GM21825 (cell line): ENCODE results near the gene SLC35F6.
A peak's percentile ranks its signal among the peaks of the same experiment; 100 is the strongest.
"Not testable (repeated sequence)": the region's sequence is repeated elsewhere in the genome, so short reads cannot be mapped to it uniquely, and the experiment has no call there.

ENCODE experiments used
- ATAC-seq: cut with Tn5 transposase; IDR thresholded peaks from one replicate; pipeline ENCODE4 v1.9.1; 2021; ENCODE audit warnings: mild to moderate bottlenecking, moderate library complexity; ENCODE audit not compliant: unreplicated experiment

The SLC35F6 gene

DNA sequence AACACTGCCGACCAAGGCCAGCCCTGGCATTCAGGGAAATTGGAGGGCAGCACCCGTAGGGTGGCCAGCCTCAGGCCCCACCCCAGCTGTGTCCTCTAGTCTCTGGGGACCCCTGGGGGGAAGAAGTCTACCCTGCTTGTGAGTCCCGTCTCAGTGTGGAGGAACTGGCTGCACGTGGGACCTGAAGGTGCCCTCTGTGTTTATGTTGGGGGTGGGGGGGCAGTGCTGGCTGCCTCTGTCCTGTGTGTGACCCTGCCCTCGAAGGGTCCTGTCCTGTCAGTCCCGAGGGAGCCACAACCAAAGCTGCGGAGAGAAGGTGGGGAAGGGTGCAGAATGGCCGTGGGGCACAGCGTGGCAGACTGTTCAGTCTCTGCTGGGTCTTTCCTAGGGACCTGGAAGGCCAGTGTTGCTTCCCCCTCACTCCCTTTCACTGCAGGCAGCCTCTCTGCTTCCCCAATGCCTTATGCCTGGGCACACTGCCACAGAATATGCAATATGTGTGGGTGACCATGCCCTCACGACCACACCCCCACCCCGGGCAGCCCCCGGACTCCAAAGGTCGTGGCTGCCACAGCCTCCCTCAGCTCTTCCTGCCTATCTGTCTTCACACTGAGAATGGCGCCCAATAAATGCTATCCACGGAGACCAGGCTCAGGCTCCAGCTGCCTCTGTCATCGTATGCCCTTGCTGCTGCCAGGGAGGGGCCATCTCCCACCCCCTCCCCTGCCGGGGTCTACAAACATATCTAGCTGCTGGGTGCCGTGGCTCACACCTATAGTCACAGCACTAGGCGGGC is 33.3 kb upstream of the SLC35F6 start:
- ATAC-seq, result no peak

DNA sequence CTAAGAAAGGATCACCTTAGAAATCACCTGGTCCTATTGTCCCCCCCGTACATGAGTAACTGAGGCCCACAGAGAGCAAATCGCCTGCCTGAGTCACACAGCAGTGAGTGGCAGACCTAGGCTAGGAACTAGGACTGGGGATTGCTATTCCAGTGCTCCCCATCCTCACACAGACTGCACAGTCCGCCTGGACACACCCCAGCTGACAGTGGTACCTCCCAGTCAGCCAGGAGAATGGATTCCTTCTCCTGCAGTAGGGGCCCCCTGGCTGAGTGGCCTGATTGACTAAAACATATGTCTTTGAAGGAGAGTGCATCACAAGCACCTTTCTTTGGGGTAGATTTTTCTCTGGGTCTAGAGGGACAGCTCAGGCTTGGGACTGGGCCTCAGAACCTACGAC is 32.4 kb upstream of the SLC35F6 start:
- ATAC-seq, result no peak

DNA sequence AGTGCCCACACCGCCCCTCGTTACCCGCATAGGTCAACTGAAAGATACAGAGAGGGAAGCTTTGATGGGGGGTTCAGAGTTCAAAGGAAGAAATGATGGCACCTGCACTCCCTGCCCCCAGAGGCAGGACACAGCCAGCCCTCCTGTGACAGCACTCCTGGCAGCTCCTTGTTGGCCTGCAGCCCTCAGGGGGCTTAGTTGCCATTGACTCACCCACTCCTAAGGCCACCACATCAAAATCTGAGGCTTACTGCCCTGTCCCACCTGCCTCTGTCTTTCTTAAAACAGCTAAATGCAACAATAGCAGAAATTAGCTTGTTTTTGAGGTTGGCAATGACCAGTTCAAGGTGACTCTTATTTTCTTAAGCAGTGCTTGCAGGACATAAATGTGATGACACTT is 31.6 kb upstream of the SLC35F6 start:
- no peak for ATAC-seq

DNA sequence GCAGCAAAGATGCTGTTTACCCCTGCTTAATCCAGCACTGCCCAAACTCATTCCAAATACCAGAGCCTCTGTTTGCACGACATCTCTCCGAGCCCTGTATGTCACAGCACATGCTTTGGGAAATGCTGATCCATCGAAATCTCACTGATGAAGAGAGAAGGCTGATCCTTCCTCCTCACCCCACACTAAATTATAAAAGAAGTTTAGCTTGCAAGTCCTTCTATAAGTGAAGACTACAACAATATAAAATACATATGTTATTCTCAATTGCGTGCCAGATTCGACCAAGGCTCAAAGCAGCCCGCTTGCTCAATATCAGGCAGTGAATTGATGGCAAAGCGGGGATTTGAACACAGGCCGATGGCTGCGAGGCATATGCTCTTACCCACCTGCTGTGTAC is 30.7 kb upstream of the SLC35F6 start:
- no peak for ATAC-seq

DNA sequence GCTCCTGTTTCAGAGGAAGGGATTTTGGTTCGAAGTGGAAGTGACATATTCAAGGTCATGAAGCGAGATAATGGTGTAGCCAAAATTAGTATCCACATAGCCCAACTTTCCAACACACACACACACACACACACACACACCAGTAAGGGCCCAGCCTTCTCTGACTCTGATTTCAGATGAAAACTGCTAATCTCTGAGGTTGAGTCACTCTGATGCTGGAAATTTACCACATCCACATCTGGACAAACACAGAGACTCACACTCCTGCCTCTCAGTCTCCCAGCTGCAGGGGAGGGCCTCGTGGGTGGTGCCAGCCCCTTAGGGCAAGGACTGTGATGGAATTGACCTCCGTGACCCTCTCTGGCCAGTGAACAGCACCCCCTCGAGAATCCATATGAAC is 29.0 kb upstream of the SLC35F6 start:
- no peak for ATAC-seq

DNA sequence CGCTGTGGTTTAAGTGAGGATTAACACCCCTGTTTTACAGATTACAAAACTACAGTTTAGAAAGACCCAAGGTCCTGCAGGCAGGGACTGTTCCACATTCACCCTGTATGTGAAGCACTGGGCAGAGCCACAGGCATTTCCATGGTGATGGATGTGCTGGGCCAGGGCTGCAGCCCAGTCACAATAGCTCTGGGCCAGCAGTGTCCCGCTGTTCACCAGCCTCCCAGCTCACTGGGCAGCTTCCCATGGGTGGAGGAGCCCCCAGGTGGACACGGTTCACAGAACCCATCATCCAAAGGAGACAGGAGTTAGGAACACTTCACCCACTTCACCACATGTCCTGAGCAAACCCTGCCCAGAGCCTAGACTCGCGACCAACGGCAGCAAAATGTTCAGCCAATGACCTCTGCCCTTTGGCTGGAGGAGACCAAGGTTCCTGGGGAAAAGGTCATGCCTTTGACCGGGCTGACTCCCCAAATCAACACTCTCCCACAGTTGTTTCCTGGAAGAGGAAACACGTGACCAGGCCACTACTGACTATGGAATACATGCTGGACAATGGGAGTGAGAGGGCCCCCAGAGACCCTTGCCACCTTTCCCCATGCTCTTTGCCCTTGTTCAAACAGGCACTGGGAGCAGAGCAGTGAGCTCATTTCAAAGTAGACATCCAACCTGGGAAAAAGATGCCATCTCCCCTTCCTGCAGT is 28.0 kb upstream of the SLC35F6 start:
- ATAC-seq, result no peak

DNA sequence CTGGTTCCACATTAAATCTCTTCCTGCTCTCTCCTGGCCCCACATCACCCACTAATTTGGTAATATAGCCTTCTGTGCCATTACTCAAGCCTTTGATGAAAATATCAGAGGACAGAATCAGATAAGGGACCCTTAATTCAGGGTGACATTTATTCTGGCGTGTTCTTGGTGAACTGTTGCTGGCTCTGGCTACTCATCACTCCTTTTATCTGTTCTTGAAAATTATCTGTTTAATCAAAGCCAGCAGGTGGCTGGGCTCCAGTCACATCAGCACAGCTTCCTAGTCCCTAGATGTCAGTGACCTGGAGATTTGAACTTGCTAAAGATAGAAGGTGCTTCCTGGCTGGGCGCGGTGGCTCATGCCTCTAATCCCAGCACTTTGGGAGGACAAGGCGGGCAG is 26.9 kb upstream of the SLC35F6 start:
- ATAC-seq, result no peak

DNA sequence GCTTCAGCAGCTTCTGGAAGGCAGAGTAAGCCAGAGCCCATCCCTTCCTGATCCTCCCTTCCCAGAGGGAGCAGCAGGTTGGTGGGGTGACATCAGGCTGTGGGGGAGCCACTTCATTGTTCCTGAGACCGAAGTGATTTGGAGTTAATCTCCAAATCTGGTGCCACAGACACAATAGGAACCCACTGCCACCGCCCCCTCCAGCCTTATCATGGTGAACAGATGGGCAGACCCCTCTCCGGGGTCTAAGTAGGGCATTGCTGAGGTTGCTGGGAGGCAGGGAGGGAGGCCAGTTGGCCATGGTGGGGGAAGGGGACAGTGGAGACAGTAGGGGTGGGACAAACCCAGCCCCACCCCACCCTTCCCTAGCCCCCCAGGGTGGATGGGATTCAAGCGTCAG is 25.6 kb upstream of the SLC35F6 start:
- no peak for ATAC-seq

DNA sequence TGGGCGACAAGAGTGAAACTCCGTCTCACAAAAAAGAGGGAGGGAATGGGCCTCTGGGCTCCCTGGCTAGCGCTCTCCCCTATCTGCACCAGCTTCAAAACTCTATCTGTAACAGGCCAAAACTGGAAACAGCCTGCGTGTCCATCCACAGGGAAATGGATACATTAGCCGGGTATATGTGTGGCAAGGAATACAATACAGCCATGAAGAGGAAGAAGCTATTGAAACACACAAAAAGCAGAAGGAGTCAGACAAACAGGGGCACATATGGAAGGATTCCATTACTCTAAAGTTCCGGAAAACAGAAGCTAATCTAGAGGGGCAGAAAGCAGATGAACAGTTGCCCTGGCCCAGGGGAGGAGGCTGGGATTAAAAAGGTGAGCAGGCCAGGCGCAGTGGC is 24.6 kb upstream of the SLC35F6 start:
- ATAC-seq, result no peak

DNA sequence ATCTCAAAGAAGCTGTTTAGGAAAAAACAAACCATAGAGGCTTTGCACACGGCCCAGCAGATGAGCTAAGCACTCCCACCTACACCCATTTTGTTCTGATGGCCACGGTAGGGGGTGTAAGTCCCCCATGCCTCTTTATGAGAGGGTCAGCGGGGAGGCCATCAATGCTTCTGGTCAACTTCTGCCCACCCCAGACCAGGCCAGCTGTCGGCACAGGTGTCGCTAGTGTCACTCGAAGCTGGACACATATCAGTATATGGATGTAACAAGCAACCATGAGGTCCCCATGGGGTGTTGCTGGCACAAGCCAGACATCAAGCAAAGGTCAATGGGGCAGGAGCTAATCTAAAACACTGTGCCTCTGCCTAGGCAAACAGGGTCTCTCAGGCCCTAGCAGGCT is 23.7 kb upstream of the SLC35F6 start:
- ATAC-seq, result no peak

DNA sequence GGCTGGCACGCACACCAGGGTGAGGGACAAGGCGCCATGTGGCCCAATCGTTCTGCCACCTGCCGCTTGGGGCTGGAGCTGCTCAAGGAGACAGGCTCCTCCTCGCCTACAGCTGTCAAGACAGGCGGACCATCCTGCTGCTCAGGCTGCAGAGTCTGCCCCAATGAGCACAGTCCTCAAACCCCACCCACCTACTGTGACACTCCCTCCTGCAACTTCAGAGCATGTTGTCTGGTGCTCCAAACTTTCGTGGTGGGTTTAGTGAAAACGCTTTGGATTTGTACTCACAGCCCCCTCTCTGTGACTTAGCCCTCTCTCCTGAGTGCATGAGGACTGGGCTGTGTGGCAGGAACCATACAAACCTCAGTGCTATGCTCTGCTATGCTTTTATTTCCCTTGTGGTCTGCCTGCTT is 23.2 kb upstream of the SLC35F6 start:
- no peak for ATAC-seq

DNA sequence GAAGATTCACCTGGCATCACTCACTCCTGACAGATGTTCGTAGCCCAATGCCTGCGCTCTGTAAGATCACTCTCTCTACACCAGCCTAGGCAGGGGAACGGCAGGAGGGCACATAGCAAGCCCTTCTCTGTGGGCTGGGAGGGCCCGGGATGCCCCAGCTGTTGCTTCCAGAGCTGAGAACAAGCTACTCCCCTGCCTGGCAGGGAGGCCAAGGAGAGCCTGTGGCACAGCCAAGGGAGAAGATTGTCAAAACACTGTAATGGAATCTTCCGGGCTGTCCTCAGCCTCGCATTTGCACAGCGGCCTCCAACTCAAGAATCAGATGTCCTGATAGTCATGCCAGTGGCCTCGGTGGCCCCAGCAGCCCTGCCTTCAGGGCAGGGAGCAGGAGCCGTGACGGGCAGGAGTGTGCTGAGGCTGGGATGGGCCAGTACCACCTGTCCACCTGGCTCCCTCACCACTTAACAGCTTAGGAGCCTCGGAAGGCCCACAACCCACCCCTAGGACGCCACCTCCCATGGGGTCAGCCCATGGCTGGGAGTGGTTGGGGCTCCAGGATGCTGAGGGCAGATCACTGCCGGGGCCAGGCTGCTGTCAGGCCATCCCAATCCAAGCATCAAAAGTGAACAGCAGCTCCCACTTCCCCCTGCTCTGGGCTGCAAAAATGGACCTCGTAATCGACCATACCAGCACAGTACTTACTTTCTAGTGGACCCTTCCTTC is 21.9 kb upstream of the SLC35F6 start:
- ATAC-seq, result no peak

DNA sequence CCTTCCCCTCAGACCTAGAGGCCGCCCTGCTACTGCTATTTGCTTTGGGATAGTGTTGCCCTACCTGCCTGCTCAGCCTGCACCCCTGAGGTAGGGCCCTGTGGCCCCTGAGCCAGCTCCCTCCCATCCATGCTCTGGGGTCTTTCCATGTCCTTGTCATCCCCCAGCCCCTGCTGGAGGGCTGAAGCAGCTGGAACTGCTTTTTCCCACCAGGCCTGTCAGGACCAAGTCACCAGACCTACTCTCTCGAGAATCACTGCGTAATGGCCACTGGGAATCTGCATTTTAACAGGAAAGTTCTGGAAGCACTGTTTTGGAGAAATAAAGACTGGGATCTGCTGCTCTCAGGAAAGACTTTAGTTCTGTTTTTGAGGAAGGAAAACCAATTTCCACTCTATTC is 20.2 kb upstream of the SLC35F6 start:
- ATAC-seq, result no peak

DNA sequence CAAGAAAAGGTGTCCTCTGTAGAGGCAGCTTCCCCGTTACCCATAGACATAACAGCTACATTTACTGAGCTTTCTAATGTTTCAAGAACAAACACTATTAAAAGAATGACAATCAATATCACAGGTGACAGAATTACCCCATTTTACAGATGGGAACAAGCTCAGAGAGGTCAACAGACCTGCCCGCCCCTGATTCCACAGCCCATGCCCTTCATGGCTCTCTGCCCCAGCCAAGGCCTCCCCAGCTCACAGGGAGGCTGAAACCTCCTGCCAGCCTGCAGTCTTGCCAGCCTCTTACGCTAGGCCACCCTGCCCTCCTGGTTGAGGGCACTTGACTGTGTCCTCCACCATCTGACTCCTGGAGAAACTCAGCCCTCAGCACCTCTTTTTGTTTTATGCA is 19.1 kb upstream of the SLC35F6 start:
- no peak for ATAC-seq

DNA sequence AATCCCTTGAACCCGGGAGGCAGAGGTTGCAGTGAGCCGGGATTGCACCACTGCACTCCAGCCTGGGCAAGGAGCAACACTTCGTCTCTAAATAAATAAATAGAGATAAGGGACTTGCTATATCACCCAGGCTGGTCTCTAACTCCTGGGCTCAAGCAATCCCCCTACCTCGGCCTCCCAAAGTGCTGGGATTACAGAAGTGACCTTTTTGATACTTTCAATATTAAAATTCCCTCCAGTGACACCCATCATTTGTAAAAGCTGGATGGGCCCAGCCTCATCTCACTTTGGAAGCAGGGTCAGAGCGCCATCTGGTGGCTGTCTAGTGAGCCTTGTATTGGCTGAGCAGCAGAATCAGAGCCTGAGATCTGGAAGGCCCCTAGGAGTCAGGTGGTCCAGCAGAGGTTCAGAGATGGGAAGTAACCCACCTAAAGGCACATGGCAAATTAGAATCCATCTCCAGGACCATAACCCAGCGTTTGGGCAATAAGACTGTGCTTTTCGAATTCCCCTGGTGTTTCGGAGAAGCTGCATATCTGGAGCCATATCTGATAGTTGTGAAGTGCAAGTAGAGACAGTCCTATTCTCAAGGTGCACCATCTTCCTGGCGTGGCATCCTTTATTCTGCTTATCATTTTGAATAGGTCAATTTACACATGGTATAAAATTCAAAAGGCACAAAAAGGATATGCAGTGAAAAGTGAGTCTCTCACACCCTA is 18.3 kb upstream of the SLC35F6 start:
- ATAC-seq, result peak; percentile 74

DNA sequence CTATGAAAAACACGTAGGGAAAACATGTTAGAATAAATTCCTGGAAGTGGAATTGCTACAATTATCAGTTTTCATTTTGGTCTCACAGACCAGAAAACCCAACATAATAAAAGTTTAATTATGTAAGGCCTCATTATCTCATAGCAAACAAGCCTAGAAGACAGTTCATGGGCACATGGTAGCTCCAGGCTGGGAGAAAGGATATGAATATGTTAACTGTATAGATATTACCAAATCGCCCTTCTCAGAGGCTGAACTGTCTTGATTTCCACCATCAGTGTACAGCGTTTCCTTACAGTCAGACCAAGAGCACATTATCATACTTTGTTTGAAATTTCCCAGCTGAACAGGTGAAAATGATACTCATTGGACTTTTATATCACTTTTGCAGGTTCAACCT is 17.1 kb upstream of the SLC35F6 start:
- no peak for ATAC-seq

DNA sequence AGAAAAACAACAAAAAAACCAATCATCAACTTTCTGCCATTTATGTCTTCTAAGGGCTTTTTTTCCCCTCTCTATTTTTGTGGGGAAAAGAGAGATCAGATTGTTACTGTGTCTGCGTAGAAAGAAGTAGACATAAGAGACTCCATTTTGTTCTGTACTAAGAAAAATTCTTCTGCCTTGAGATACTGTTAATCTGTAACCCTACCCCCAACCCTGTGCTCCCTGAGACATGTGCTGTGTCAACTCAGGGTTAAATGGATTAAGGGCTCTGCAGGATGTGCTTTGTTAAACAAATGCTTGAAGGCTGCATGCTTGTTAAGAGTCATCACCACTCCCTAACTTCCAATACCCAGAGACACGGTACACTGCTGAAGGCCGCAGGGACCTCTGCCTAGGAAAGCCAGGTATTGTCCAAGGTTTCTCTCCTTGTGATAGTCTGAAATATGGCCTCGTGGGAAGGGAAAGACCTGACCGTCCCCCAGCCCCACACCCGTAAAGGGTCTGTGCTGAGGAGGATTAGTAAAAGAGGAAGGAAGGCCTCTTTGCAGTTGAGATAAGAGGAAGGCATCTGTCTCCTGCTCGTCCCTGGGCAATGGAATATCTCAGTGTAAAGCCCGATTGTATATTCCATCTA is 14.2 kb upstream of the SLC35F6 start:
- not testable (repeated sequence) for ATAC-seq

DNA sequence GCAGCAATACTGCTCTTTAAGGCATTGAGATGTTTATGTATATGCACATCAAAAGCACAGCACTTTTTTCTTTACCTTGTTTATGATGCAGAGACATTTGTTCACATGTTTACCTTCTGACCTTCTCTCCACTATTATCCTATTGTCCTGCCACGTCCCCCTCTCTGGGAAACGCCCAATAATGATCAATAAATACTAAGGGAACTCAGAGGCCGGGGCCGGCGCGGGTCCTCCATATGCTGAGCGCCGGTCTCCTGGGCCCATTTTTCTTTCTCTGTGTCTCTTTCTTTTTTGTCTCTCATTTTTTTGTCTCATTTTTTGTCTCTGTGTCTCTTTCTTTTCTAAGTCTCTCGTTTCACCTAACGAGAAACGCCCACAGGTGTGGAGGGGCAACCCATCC is 13.6 kb upstream of the SLC35F6 start:
- not testable (repeated sequence) for ATAC-seq

DNA sequence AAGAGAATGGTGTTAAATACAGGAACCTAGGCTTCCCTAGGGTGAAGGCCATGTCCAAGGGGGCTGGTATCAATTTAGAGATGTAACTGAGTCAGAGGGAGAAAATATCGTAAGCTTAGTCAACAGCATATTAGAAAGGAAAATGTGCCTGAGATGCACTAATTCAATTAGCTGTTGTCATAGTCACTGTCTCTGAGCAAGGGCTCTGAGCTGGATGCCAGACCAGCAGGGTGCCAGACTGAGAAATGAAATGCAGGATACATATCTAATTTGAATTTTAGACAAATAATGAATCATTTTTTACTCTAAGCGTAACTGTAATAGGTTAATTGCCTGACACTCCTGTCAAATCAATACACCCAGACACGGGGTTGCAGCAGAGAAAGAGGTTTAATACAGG is 11.4 kb upstream of the SLC35F6 start:
- no peak for ATAC-seq

DNA sequence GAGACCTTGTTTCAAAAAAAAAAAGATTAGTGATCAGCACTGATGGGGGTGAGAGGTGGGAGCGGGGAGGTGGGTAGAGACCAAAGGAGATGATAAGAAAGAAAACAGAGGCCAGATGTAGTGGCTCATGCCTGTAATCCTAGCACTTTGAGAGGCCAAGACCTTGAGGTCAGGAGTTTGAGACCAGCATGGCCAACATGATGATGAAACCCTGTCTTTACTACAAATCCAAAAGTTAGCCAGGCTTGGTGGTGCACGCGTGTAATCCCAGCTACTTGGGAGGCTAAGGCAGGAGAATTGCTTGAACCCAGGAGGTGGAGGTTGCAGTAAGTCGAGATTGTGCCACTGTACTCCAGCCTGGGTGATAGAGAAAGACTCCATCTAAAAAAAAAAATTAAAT is 9.5 kb upstream of the SLC35F6 start:
- ATAC-seq, result no peak
